ENCODE data around the gene MOB3B. TPM values are rescaled to one million over a fixed set of nuclear protein-coding genes. Genes with fewer than 3 reads are reported as not detected.
"Not testable (repeated sequence)": the region's sequence is repeated elsewhere in the genome, so short reads cannot be mapped to it uniquely, and the experiment has no call there.

The MOB3B gene
- total RNA-seq, 2 experiments from 2014 or later = 0.25 to 0.30 TPM

GRCh38 chr9:27468000-27468399 lies 61.6 kb downstream of the MOB3B start:
- POLR2A ChIA-PET = no interaction called here
- intact Hi-C loops (cut with DNase I, micrococcal nuclease) = no loop called here
- H3K4me3 Mint-ChIP-seq = no peak overlapping the region
- no peaks in the 10 kb centered on the region for H3K27me3 Mint-ChIP-seq
- H3K27ac ChIP-seq (ENCODE audit: low read depth in 1 of 2, low read length in 2 of 2) = no peak overlapping the region
- H3K4me1 ChIP-seq (ENCODE audit: insufficient read depth, low read length) = no peaks in the 10 kb centered on the region
- H3K36me3 Mint-ChIP-seq (ENCODE audit: low read depth) = no peaks in the 10 kb centered on the region
- no peaks in the 10 kb centered on the region for H3K9me3 ChIP-seq (ENCODE audit: control insufficient read depth in 1 of 2, insufficient read depth in 1 of 2, low read length in 2 of 2)
- H3K4me3 ChIP-seq (ENCODE audit: low read length) = no peak overlapping the region
- ATAC-seq (ENCODE audit: poor library complexity) (no peak), DNase-seq (no peak)
- no peaks in the 10 kb centered on the region for H3K27me3 ChIP-seq (ENCODE audit: control insufficient read depth in 1 of 2, insufficient read depth in 2 of 2, low read length in 2 of 2)
- CTCF ChIA-PET = no interaction called here
- no peaks in the 10 kb centered on the region for H3K4me1 Mint-ChIP-seq (ENCODE audit: low read depth)
- no peaks in the 10 kb centered on the region for H3K36me3 ChIP-seq (ENCODE audit: insufficient read depth, low read length)
- no peaks in the 10 kb centered on the region for H3K9me3 Mint-ChIP-seq
- H3K27ac Mint-ChIP-seq = no peak overlapping the region
- TF ChIP-seq, protein P1, sequence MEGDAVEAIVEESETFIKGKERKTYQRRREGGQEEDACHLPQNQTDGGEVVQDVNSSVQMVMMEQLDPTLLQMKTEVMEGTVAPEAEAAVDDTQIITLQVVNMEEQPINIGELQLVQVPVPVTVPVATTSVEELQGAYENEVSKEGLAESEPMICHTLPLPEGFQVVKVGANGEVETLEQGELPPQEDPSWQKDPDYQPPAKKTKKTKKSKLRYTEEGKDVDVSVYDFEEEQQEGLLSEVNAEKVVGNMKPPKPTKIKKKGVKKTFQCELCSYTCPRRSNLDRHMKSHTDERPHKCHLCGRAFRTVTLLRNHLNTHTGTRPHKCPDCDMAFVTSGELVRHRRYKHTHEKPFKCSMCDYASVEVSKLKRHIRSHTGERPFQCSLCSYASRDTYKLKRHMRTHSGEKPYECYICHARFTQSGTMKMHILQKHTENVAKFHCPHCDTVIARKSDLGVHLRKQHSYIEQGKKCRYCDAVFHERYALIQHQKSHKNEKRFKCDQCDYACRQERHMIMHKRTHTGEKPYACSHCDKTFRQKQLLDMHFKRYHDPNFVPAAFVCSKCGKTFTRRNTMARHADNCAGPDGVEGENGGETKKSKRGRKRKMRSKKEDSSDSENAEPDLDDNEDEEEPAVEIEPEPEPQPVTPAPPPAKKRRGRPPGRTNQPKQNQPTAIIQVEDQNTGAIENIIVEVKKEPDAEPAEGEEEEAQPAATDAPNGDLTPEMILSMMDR (IDR thresholded peaks at IDR 0.05) = no peak

DNA sequence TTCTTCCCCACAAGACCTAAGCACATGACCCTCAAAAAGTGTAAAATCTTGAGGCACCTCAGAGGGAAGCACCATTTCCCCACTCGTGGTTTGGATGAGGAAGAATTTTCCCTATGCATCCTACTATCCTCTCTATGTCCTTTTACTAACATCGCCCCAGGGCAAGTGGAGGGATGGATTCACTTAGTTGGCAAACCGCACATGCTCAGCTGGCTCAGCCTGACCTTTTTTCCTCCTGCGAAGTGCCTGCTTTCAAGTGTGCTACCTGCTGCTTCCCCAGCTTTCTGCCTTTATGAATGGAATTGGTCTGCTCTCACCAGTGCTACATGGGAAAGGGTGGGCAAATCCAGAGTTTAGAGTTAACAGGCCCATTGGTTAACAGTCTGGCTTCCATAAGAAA lies 62.1 kb downstream of the MOB3B start:
- CTCF ChIA-PET = no interaction called here
- no peak for DNase-seq
- Histone ChIP-seq H3K27me3 (ENCODE audit: control insufficient read depth in 1 of 2, insufficient read depth in 2 of 2, low read length in 2 of 2) (no peaks in the 10 kb centered on the region), H3K36me3 (ENCODE audit: insufficient read depth, low read length) (no peaks in the 10 kb centered on the region), H3K4me1 (ENCODE audit: insufficient read depth, low read length) (no peaks in the 10 kb centered on the region), H3K4me3 (ENCODE audit: low read length) (no peak overlapping the region), H3K27ac (ENCODE audit: low read depth in 1 of 2, low read length in 2 of 2) (no peak overlapping the region), H3K9me3 (ENCODE audit: control insufficient read depth in 1 of 2, insufficient read depth in 1 of 2, low read length in 2 of 2) (no peaks in the 10 kb centered on the region)
- Mint-ChIP-seq H3K4me1 (ENCODE audit: low read depth) (no peaks in the 10 kb centered on the region), H3K27me3 (no peaks in the 10 kb centered on the region), H3K9me3 (no peaks in the 10 kb centered on the region), H3K27ac (no peak overlapping the region), H3K4me3 (no peak overlapping the region), H3K36me3 (ENCODE audit: low read depth) (no peaks in the 10 kb centered on the region)
- POLR2A ChIA-PET = no interaction called here
- intact Hi-C loops (cut with DNase I, micrococcal nuclease) = no loop called here
- TF ChIP-seq, protein P1 (IDR thresholded peaks at IDR 0.05) = no peak
- no peak for ATAC-seq (ENCODE audit: poor library complexity)

DNA sequence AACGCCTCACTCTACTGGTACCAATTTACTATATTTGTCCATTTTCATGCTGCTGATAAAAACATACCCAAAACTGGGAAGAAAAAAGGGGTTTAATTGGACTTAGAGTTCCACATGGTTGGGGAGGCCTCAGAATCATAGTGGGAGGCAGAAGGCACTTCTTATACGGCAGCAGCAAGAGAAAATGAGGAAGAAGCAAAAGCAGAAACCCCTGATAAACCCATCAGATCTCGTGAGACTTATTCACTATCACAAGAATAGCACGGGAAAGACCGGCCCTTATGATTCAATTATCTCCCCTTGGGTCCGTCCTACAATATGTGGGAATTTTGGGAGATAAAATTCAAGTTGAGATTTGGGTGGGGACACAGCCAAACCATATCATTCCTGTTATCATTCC lies 63.1 kb downstream of the MOB3B start:
- H3K27me3 Mint-ChIP-seq; H3K27ac Mint-ChIP-seq; ATAC-seq (ENCODE audit: poor library complexity); CTCF ChIA-PET; intact Hi-C loops (cut with DNase I, micrococcal nuclease); H3K4me1 Mint-ChIP-seq (ENCODE audit: low read depth); H3K4me3 ChIP-seq (ENCODE audit: low read length); H3K27me3 ChIP-seq (ENCODE audit: control insufficient read depth in 1 of 2, insufficient read depth in 2 of 2, low read length in 2 of 2); H3K36me3 Mint-ChIP-seq (ENCODE audit: low read depth); H3K27ac ChIP-seq (ENCODE audit: low read depth in 1 of 2, low read length in 2 of 2); H3K9me3 Mint-ChIP-seq; H3K4me1 ChIP-seq (ENCODE audit: insufficient read depth, low read length); POLR2A ChIA-PET; H3K9me3 ChIP-seq (ENCODE audit: control insufficient read depth in 1 of 2, insufficient read depth in 1 of 2, low read length in 2 of 2); H3K36me3 ChIP-seq (ENCODE audit: insufficient read depth, low read length); H3K4me3 Mint-ChIP-seq: not testable (repeated sequence)
- DNase-seq = peak in 2 of 14 experiments; percentile 1 to 11

GRCh38 chr9:27464950-27465349 lies 64.7 kb downstream of the MOB3B start:
- H3K36me3 ChIP-seq (ENCODE audit: insufficient read depth, low read length); ATAC-seq (ENCODE audit: poor library complexity); H3K4me3 ChIP-seq (ENCODE audit: low read length); CTCF ChIA-PET; H3K27me3 Mint-ChIP-seq; H3K4me1 ChIP-seq (ENCODE audit: insufficient read depth, low read length); H3K36me3 Mint-ChIP-seq (ENCODE audit: low read depth); H3K9me3 Mint-ChIP-seq; H3K27ac ChIP-seq (ENCODE audit: low read depth in 1 of 2, low read length in 2 of 2); H3K27ac Mint-ChIP-seq; H3K4me1 Mint-ChIP-seq (ENCODE audit: low read depth); H3K4me3 Mint-ChIP-seq; DNase-seq; H3K9me3 ChIP-seq (ENCODE audit: control insufficient read depth in 1 of 2, insufficient read depth in 1 of 2, low read length in 2 of 2); intact Hi-C loops (cut with DNase I, micrococcal nuclease); POLR2A ChIA-PET; H3K27me3 ChIP-seq (ENCODE audit: control insufficient read depth in 1 of 2, insufficient read depth in 2 of 2, low read length in 2 of 2): not testable (repeated sequence)
